Osteoblast (primary cell): ENCODE results near the gene MCC. TPM values are rescaled to one million over a fixed set of nuclear protein-coding genes. Genes with fewer than 3 reads are reported as not detected.

Experiments used
- DNase-seq: peaks from one replicate; pipeline ENCODE4 v3.0.0; 2011; ENCODE audit warnings: low spot score, mixed read lengths; ENCODE audit not compliant: insufficient read length; ENCODE audit errors: missing footprints
- H2AFZ ChIP-seq: 2 replicates; pipeline ENCODE4 v1.6.0; 2011; ENCODE audit warnings: mild to moderate bottlenecking, low read length
- H3K27ac ChIP-seq: 2 replicates; pipeline ENCODE4 v1.5.1; 2011; ENCODE audit warnings: mild to moderate bottlenecking, low read depth, low read length, moderate library complexity
- H3K27me3 ChIP-seq: 2 replicates; pipeline ENCODE4 v1.6.0; 2012; ENCODE audit warnings: mild to moderate bottlenecking, control low read depth, inconsistent platforms, low read length, moderate library complexity; ENCODE audit not compliant: insufficient read depth
- H3K36me3 ChIP-seq: 2 replicates; pipeline ENCODE4 v1.5.1; 2011; ENCODE audit warnings: mild to moderate bottlenecking, low read length, control low read depth, moderate library complexity; ENCODE audit not compliant: insufficient read depth
- H3K4me1 ChIP-seq: 2 replicates; pipeline ENCODE4 v1.5.1; 2011; ENCODE audit warnings: mild to moderate bottlenecking, low read length, control low read depth, moderate library complexity; ENCODE audit not compliant: insufficient read depth
- H3K4me2 ChIP-seq: 2 replicates; pipeline ENCODE4 v1.6.0; 2011; ENCODE audit warnings: mild to moderate bottlenecking, low read length; ENCODE audit not compliant: insufficient read depth
- H3K4me3 ChIP-seq: fragments of 200-600 bp; sonication (generic); 3 replicates; pipeline ENCODE4 v1.5.1; 2012; ENCODE audit warnings: mild to moderate bottlenecking, low read length, inconsistent platforms; ENCODE audit not compliant: insufficient read depth
- H3K79me2 ChIP-seq: 2 replicates; pipeline ENCODE4 v1.6.0; 2012; ENCODE audit warnings: mild to moderate bottlenecking, low read length, control low read depth, inconsistent platforms; ENCODE audit not compliant: insufficient read depth
- H3K9me3 ChIP-seq: 2 replicates; pipeline ENCODE4 v1.5.1; 2011; ENCODE audit warnings: low read depth, low read length, control low read depth
- H4K20me1 ChIP-seq: 2 replicates; pipeline ENCODE4 v1.6.0; 2012; ENCODE audit warnings: mild to moderate bottlenecking, low read length, control low read depth; ENCODE audit not compliant: insufficient read depth
- total RNA-seq: library from RNA; depleted of rRNA; stranded (reverse); fragments of >200 nt; gene quantifications from 2 replicates; pipeline ENCODE4 v1.2.3, GENCODE V29; 2012
- TF ChIP-seq, protein P1 (sequence below): IDR thresholded peaks from 2 replicates; pipeline ENCODE4 v1.5.1; 2011; ENCODE audit warnings: mild to moderate bottlenecking, low read depth, low read length, moderate library complexity; ENCODE audit errors: extremely low read depth

Gene MCC
- total RNA-seq, 1 donor, result 45.6 TPM

DNA sequence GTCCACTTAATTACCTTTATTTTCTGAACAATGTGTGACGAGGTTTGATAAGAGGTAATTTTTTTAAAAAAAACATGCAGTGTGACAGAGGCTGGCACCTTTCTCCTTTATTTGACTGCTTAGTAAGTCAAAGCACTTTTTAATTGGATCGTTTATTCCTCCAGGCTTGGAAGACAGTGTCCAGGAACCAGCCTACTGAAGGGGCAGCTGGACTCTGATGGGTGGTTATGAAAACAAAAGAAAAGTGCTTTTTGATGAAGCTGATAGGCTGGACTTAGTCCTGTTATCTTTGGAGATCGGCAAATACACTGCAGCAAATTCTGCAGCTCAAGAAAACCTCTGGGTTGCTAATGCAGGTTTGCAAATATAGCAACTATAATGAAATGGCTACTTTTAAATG lies 370.0 kb downstream of the MCC start:
- Histone ChIP-seq H3K79me2 (no peaks in the 10 kb centered on the region), H4K20me1 (no peaks in the 10 kb centered on the region), H3K9me3 (no peaks in the 10 kb centered on the region), H3K4me1 (peaks cover 24% of the 10 kb centered on the region), H3K4me3 (no peak overlapping the region), H3K27me3 (no peaks in the 10 kb centered on the region), H3K27ac (no peak overlapping the region), H3K36me3 (no peaks in the 10 kb centered on the region), H3K4me2 (no peak overlapping the region), H2AFZ (no peak overlapping the region)
- DNase-seq, result no peak
- TF ChIP-seq, protein P1, sequence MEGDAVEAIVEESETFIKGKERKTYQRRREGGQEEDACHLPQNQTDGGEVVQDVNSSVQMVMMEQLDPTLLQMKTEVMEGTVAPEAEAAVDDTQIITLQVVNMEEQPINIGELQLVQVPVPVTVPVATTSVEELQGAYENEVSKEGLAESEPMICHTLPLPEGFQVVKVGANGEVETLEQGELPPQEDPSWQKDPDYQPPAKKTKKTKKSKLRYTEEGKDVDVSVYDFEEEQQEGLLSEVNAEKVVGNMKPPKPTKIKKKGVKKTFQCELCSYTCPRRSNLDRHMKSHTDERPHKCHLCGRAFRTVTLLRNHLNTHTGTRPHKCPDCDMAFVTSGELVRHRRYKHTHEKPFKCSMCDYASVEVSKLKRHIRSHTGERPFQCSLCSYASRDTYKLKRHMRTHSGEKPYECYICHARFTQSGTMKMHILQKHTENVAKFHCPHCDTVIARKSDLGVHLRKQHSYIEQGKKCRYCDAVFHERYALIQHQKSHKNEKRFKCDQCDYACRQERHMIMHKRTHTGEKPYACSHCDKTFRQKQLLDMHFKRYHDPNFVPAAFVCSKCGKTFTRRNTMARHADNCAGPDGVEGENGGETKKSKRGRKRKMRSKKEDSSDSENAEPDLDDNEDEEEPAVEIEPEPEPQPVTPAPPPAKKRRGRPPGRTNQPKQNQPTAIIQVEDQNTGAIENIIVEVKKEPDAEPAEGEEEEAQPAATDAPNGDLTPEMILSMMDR, result no peak

DNA sequence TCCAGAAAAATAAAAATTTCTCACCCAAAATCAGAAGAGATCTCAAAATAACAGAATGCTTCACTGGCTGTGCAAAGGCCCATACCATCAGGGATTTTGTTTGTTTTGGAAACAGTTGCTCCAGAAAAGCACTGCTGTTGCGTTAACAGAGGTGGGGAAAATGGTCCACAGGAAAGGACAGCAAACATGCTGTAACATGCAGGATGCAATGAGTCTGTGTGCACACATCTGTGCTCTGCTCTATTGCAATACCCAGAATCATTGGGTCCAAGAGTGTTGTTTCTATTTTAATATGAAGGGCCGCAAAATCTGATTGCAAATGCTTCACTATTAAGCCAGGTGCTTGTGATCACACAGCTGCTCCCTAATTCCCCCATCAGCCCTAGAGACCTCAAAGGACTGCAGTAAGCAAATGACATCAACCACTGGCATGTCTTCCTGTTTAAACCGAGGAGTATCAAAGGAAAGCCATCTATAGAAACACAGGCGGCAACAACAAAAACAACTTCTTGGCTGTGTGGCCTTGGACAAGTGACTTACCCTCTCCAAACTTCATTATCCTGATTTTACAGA lies 370.6 kb downstream of the MCC start:
- Histone ChIP-seq H3K36me3 (no peaks in the 10 kb centered on the region), H3K9me3 (no peaks in the 10 kb centered on the region), H2AFZ (no peak overlapping the region), H3K79me2 (no peaks in the 10 kb centered on the region), H3K4me3 (no peak overlapping the region), H3K4me1 (peaks cover 20% of the 10 kb centered on the region), H3K4me2 (no peak overlapping the region), H3K27ac (no peak overlapping the region), H4K20me1 (no peaks in the 10 kb centered on the region), H3K27me3 (no peaks in the 10 kb centered on the region)
- DNase-seq, result no peak
- TF ChIP-seq, protein P1, result no peak

DNA sequence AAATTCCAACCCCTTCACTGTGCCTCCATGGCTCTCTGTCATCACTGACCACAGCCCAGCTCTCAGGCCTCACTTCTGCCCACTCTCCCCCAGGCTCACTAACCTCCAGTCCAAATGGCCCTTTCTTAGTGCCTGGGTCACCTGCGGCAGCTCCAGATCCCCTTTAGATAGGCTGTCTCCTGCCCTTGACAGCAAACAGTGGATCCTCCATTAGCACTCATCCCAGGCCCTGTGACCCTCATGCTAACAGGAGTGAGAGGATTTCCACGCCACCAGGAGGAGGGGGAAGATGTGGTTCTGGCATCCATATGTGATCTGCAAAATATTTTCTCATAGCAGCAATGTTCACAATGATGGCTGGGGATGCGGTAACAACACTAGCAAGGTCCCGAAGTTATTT lies 372.3 kb downstream of the MCC start:
- Histone ChIP-seq H3K36me3 (no peaks in the 10 kb centered on the region), H3K79me2 (no peaks in the 10 kb centered on the region), H3K27me3 (no peaks in the 10 kb centered on the region), H3K9me3 (no peaks in the 10 kb centered on the region), H3K27ac (no peak overlapping the region), H2AFZ (no peak overlapping the region), H3K4me2 (no peak overlapping the region), H3K4me1 (peaks cover 9% of the 10 kb centered on the region), H4K20me1 (no peaks in the 10 kb centered on the region), H3K4me3 (no peak overlapping the region)
- TF ChIP-seq, protein P1, result no peak
- no peak for DNase-seq

DNA sequence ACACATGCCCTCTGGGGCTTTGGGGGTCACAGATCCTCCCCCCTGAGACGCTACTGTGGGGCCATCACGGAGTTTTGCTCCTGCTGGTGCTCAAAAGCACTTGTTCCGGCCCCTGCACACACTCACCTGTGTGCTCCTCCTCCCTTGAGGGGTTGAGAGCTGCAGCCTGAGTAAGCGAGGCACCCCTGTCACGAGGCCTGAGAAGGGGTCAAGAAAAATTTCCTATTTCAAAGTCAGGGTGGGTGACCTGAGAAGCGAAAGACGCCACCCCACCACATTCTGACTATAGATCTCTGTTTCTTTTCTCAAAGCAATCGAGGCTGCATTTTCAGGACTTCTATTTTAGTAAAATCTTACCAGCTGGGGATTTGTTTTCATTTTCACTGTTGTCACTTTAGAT lies 373.2 kb downstream of the MCC start:
- Histone ChIP-seq H3K9me3 (no peaks in the 10 kb centered on the region), H3K27ac (no peak overlapping the region), H3K36me3 (no peaks in the 10 kb centered on the region), H3K27me3 (no peaks in the 10 kb centered on the region), H4K20me1 (no peaks in the 10 kb centered on the region), H2AFZ (no peak overlapping the region), H3K79me2 (no peaks in the 10 kb centered on the region), H3K4me1 (peaks cover 9% of the 10 kb centered on the region), H3K4me2 (no peak overlapping the region), H3K4me3 (no peak overlapping the region)
- DNase-seq, result no peak
- TF ChIP-seq, protein P1, result no peak
